ENCODE results near the gene UBE2E3.

GRCh38 chr2:181041661-181042060 lies 61.3 kb downstream of the UBE2E3 start:
- TF ChIP-seq MAX (IDR thresholded peaks at IDR 0.05) (no peak), EGR1 (IDR thresholded peaks at IDR 0.05; ENCODE audit: low read depth in 2 of 2) (no peak), CTCF (IDR thresholded peaks at IDR 0.05; ENCODE audit: low read depth, low read length, missing input control) (no peak)

All from liver (tissue), 3 donors.